Trophoblast cell (in vitro differentiated cells and primary cell): Measurements from ENCODE around the gene AP3D1.

Source experiments
- DNase-seq, 2 donors: peaks; one replicate each; pipeline ENCODE4 v3.0.0-alpha.2; 2016
- H2AFZ ChIP-seq: 2 replicates; pipeline ENCODE4 v1.6.1; 2013; ENCODE audit warnings: low read length, moderate library complexity, mild to moderate bottlenecking; ENCODE audit not compliant: insufficient read depth, poor library complexity
- H2AK5ac ChIP-seq: 2 replicates; pipeline ENCODE4 v1.6.1; 2013; ENCODE audit warnings: mild to moderate bottlenecking, low read length
- H2BK120ac ChIP-seq: 2 replicates; pipeline ENCODE4 v1.6.1; 2013; ENCODE audit warnings: low read length, mild to moderate bottlenecking, moderate library complexity; ENCODE audit not compliant: insufficient read depth, poor library complexity
- H2BK12ac ChIP-seq: 2 replicates; pipeline ENCODE4 v1.6.1; 2013; ENCODE audit warnings: mild to moderate bottlenecking, low read length, moderate library complexity
- H2BK5ac ChIP-seq: 2 replicates; pipeline ENCODE4 v1.6.1; 2013; ENCODE audit warnings: low read length, low read depth, moderate library complexity, mild to moderate bottlenecking; ENCODE audit not compliant: poor library complexity
- H3K14ac ChIP-seq: 2 replicates; pipeline ENCODE4 v1.6.1; 2013; ENCODE audit warnings: mild to moderate bottlenecking, low read length
- H3K18ac ChIP-seq: 2 replicates; pipeline ENCODE4 v1.6.1; 2013; ENCODE audit warnings: mild to moderate bottlenecking, low read length
- H3K23ac ChIP-seq: 2 replicates; pipeline ENCODE4 v1.6.1; 2013; ENCODE audit warnings: low read length
- H3K27ac ChIP-seq: 2 replicates; pipeline ENCODE4 v1.5.1; 2013; ENCODE audit warnings: low read depth, mild to moderate bottlenecking, inconsistent platforms, low read length, moderate library complexity
- H3K27me3 ChIP-seq: 2 replicates; pipeline ENCODE4 v1.6.1; 2013; ENCODE audit warnings: inconsistent platforms, mild to moderate bottlenecking, low read length, moderate library complexity; ENCODE audit not compliant: insufficient read depth
- H3K36me3 ChIP-seq, 2 experiments: 1 replicate in 1 of 2; 2 replicates in 1 of 2; pipeline ENCODE4 v1.6.1; 2013; ENCODE audit warnings: low read length in 2 of 2, mild to moderate bottlenecking in 2 of 2, moderate library complexity in 1 of 2; ENCODE audit not compliant: insufficient read depth in 2 of 2, control insufficient read depth in 1 of 2
- H3K4ac ChIP-seq: 2 replicates; pipeline ENCODE4 v1.6.1; 2013; ENCODE audit warnings: low read depth, mild to moderate bottlenecking, low read length, moderate library complexity
- H3K4me1 ChIP-seq, 2 experiments: 1 replicate in 1 of 2; 2 replicates in 1 of 2; pipeline ENCODE4 v1.6.1; 2013; ENCODE audit warnings: low read length in 2 of 2, mild to moderate bottlenecking in 2 of 2, moderate library complexity in 1 of 2; ENCODE audit not compliant: insufficient read depth in 2 of 2, control insufficient read depth in 1 of 2
- H3K4me2 ChIP-seq: 2 replicates; pipeline ENCODE4 v1.6.1; 2013; ENCODE audit warnings: inconsistent platforms, mild to moderate bottlenecking, low read length, moderate library complexity
- H3K4me3 ChIP-seq: 2 replicates; pipeline ENCODE4 v1.5.1; 2013; ENCODE audit warnings: mild to moderate bottlenecking, low read depth, low read length, inconsistent platforms
- H3K79me1 ChIP-seq: one replicate; pipeline ENCODE4 v1.6.1; 2013; ENCODE audit warnings: low read length
- H3K79me2 ChIP-seq: 2 replicates; pipeline ENCODE4 v1.6.1; 2013; ENCODE audit warnings: low read length, mild to moderate bottlenecking; ENCODE audit not compliant: control insufficient read depth, insufficient read depth, poor library complexity
- H3K9ac ChIP-seq: 2 replicates; pipeline ENCODE4 v1.6.1; 2013; ENCODE audit warnings: mild to moderate bottlenecking, low read length
- H3K9me3 ChIP-seq: 2 replicates; pipeline ENCODE4 v1.6.1; 2013; ENCODE audit warnings: low read depth, mild to moderate bottlenecking, control low read depth, inconsistent platforms, low read length; ENCODE audit not compliant: insufficient read depth
- H4K12ac ChIP-seq: 2 replicates; pipeline ENCODE4 v1.6.1; 2013; ENCODE audit warnings: low read depth, mild to moderate bottlenecking, low read length, moderate library complexity
- H4K8ac ChIP-seq: 2 replicates; pipeline ENCODE4 v1.6.1; 2013; ENCODE audit warnings: low read depth, mild to moderate bottlenecking, low read length, moderate library complexity
- H4K91ac ChIP-seq: one replicate; pipeline ENCODE4 v1.6.1; 2013; ENCODE audit warnings: low read depth, mild to moderate bottlenecking, low read length, moderate library complexity
- WGBS: extraction: QIAGEN DNeasy Blood & Tissue Kit; methylation state at CpG from one replicate; pipeline ENCODE4 v1.1.7; 2013; ENCODE audit warnings: missing lambda C conversion rate; ENCODE audit not compliant: insufficient read length, insufficient coverage; ENCODE audit errors: extremely low coverage; 5-methylcytosine and 5-hydroxymethylcytosine counted together

AP3D1 gene

DNA sequence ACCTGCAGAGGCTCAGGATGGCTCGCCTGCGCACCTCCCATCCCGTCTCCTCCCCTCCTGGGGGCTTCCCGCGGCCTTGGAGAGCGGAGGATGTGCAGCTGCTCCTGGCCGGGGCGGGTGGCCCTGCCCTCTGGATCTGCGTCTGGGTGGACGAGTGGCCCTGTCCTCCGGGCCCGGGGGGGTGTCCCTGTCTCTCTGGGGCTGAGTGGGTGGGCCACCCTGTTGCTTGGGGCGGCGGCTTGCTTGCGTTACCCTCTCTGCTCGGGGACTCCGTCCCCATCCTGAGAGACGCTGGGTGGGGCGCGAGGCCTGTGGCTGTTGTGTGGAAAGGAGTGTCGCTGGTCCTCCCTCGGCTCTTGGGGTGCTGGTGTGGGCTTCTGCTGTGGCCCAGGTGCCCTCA, 47.0 kb upstream of the AP3D1 start:
- Histone ChIP-seq H4K12ac (no peak overlapping the region), H3K79me1 (no peaks in the 10 kb centered on the region), H3K9ac (no peak overlapping the region), H3K4me1 (no peaks in the 10 kb centered on the region), H3K23ac (no peak overlapping the region), H3K18ac (no peak overlapping the region), H3K14ac (no peak overlapping the region), H3K27ac (no peak overlapping the region), H3K36me3 (peaks cover 49 to 55% of the 10 kb centered on the region in 2 experiments), H3K27me3 (no peaks in the 10 kb centered on the region), H3K4me3 (no peak overlapping the region), H2BK120ac (no peak overlapping the region), H2BK12ac (no peak overlapping the region), H4K8ac (no peak overlapping the region), H2AFZ (no peak overlapping the region), H2BK5ac (no peak overlapping the region), H3K79me2 (no peaks in the 10 kb centered on the region), H3K4me2 (no peak overlapping the region), H3K4ac (no peak overlapping the region), H2AK5ac (no peak overlapping the region), H4K91ac (no peak overlapping the region), H3K9me3 (peaks cover 13% of the 10 kb centered on the region)
- no peak for DNase-seq
- no CpG with 5 or more reads among the region's 22 CpGs for WGBS

DNA sequence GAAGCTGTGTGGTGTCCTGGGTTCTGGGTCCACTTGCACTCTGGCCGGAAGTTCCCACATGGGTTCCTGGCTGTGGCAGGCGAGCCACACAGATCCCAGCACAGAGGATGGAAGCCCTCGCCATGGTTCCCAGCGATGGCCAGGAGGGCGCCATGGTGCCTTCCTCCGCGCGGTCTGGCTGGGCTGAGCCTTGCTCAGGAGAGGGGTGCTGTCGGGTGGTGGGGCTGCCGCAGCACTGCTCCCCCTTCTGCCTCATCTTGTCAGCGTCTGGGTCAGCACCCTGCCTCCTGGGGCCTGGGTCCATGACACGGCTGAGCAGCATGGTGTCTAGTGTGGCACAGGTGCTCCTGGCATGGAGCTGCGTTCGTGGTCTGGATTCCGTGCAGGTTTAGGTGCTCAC, 45.9 kb upstream of the AP3D1 start:
- Histone ChIP-seq H3K9ac (no peak overlapping the region), H3K27ac (no peak overlapping the region), H3K18ac (no peak overlapping the region), H2BK120ac (no peak overlapping the region), H3K79me1 (no peaks in the 10 kb centered on the region), H4K12ac (no peak overlapping the region), H3K23ac (no peak overlapping the region), H3K4me3 (no peak overlapping the region), H3K4ac (no peak overlapping the region), H3K14ac (no peak overlapping the region), H3K4me2 (no peak overlapping the region), H4K8ac (no peak overlapping the region), H3K4me1 (no peaks in the 10 kb centered on the region), H3K27me3 (no peaks in the 10 kb centered on the region), H3K9me3 (peaks cover 13% of the 10 kb centered on the region), H4K91ac (no peak overlapping the region), H3K36me3 (peaks cover 54 to 59% of the 10 kb centered on the region in 2 experiments), H2AK5ac (no peak overlapping the region), H2BK5ac (no peak overlapping the region), H2BK12ac (no peak overlapping the region), H3K79me2 (no peaks in the 10 kb centered on the region), H2AFZ (no peak overlapping the region)
- no peak for DNase-seq
- WGBS = no CpG with 5 or more reads among the region's 15 CpGs

- Histone ChIP-seq H3K9me3 (peaks cover 13% of the 10 kb centered on the region), H3K27ac (no peak overlapping the region), H3K36me3 (peaks cover 60 to 63% of the 10 kb centered on the region in 2 experiments), H3K79me1 (no peaks in the 10 kb centered on the region), H3K9ac (no peak overlapping the region), H3K4me2 (no peak overlapping the region), H2BK12ac (no peak overlapping the region), H3K27me3 (no peaks in the 10 kb centered on the region), H4K91ac (no peak overlapping the region), H3K4me1 (no peaks in the 10 kb centered on the region), H2BK120ac (no peak overlapping the region), H2AK5ac (no peak overlapping the region), H4K12ac (no peak overlapping the region), H2AFZ (no peak overlapping the region), H3K14ac (no peak overlapping the region), H3K18ac (no peak overlapping the region), H3K23ac (no peak overlapping the region), H2BK5ac (no peak overlapping the region), H3K79me2 (no peaks in the 10 kb centered on the region), H4K8ac (no peak overlapping the region), H3K4me3 (no peak overlapping the region), H3K4ac (no peak overlapping the region)
- WGBS = no CpG with 5 or more reads among the region's 19 CpGs
- DNase-seq = no peak
Measured at GRCh38 chr19:2195914-2196313, 44.5 kb upstream of the AP3D1 start.

DNA sequence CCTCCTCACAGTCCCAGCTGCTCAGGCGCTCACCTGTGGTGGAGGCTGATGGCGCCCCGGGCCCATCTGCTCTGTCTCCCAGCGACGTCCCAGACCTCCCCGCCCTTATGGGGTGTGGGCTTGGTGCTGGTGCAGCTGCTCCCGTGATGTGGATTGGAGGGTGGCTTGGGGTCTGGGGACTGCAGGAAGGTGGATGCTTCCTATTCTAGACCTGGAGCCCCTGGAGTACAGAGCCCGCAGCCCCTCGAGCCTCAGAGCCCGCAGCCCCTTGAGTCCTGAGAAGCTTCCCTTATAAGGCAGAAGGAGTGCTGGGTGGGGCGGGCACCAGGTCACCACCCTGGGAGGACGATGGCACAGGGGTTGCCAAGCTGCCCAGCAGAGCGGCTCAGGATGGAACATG, 44.0 kb upstream of the AP3D1 start:
- Histone ChIP-seq H4K8ac (no peak overlapping the region), H3K4me2 (no peak overlapping the region), H3K23ac (no peak overlapping the region), H3K27me3 (no peaks in the 10 kb centered on the region), H4K12ac (no peak overlapping the region), H2BK5ac (no peak overlapping the region), H2AK5ac (no peak overlapping the region), H3K79me2 (no peaks in the 10 kb centered on the region), H2BK120ac (no peak overlapping the region), H3K27ac (no peak overlapping the region), H3K14ac (no peak overlapping the region), H2BK12ac (no peak overlapping the region), H3K36me3 (peaks cover 63 to 65% of the 10 kb centered on the region in 2 experiments), H3K4ac (no peak overlapping the region), H3K79me1 (no peaks in the 10 kb centered on the region), H3K18ac (no peak overlapping the region), H3K9me3 (peaks cover 8% of the 10 kb centered on the region), H3K9ac (no peak overlapping the region), H2AFZ (no peak overlapping the region), H4K91ac (no peak overlapping the region), H3K4me1 (no peaks in the 10 kb centered on the region), H3K4me3 (no peak overlapping the region)
- no CpG with 5 or more reads among the region's 13 CpGs for WGBS
- DNase-seq = no peak
